Breast epithelium (tissue), 4 donors: ENCODE data around the gene SLAMF1. TPM values are rescaled to one million over a fixed set of nuclear protein-coding genes. Genes with fewer than 3 reads are reported as not detected.
"Not testable (repeated sequence)": the region's sequence is repeated elsewhere in the genome, so short reads cannot be mapped to it uniquely, and the experiment has no call there.

ENCODE experiments used
- DNase-seq, 2 donors: peaks; one replicate each; pipeline ENCODE4 v3.0.0-alpha.2; 2019; ENCODE audit warnings: low spot score in 2 of 2
- H3K27ac ChIP-seq, 2 donors: fragments of 200-600 bp; sonication (generic) in 1 of 2; one replicate each; pipeline ENCODE4 v1.5.1; 2016 to 2019; ENCODE audit warnings: mild to moderate bottlenecking in 1 of 2
- H3K27me3 ChIP-seq, 2 donors: fragments of 200-600 bp; sonication (generic) in 1 of 2; one replicate each; pipeline versions ENCODE4 v1.5.1 to v1.6.0; 2017 to 2019; ENCODE audit warnings: control low read depth in 1 of 2, mild to moderate bottlenecking in 1 of 2
- H3K36me3 ChIP-seq: fragments of 200-600 bp; one replicate; pipeline ENCODE4 v1.5.1; 2019
- H3K4me1 ChIP-seq, 2 donors: fragments of 200-600 bp; sonication (generic); one replicate each; pipeline ENCODE4 v1.5.1; 2016 to 2019; ENCODE audit warnings: control low read depth in 1 of 2
- H3K4me3 ChIP-seq, 3 donors: fragments of 200-600 bp; sonication (generic); 1 replicate in 2 of 3; 2 replicates in 1 of 3; pipeline ENCODE4 v1.5.1; 2016 to 2019; ENCODE audit warnings: mild to moderate bottlenecking in 3 of 3, moderate library complexity in 2 of 3
- H3K9me3 ChIP-seq, 2 donors: fragments of 200-600 bp; sonication (generic) in 1 of 2; one replicate each; pipeline ENCODE4 v1.5.1; 2016 to 2019; ENCODE audit warnings: control low read depth in 1 of 2
- CTCF ChIP-seq, 3 donors: fragments of 450-650 bp; IDR thresholded peaks; one replicate each; pipeline ENCODE4 v1.5.1; 2016 to 2017; ENCODE audit warnings: antibody characterized with exemption in 3 of 3, mild to moderate bottlenecking in 3 of 3, moderate library complexity in 3 of 3
- POLR2A ChIP-seq: fragments of 450-650 bp; IDR thresholded peaks from one replicate; pipeline ENCODE4 v1.6.1; 2016; ENCODE audit warnings: antibody characterized with exemption, mild to moderate bottlenecking, moderate library complexity
- POLR2AphosphoS5 ChIP-seq, 3 donors: sonication (generic); formaldehyde crosslinking; IDR thresholded peaks; one replicate each; pipeline ENCODE4 v1.6.1; 2017; ENCODE audit warnings: antibody characterized with exemption in 3 of 3
- intact Hi-C: fragments of 100-400 bp; cut with DNase I; formaldehyde crosslinking; loops from one replicate; pipeline ENCODE4 v1.15.1; 2023; ENCODE audit warnings: low total_unique reads
- total RNA-seq, 3 donors: library from RNA; depleted of rRNA; stranded (reverse); fragments of >200 nt; gene quantifications; one replicate each; pipeline ENCODE4 v1.1.0, GENCODE V29; 2016

Gene SLAMF1
- total RNA-seq, 3 donors from 2014 or later: 0.64 to 1.8 (median 0.98) TPM

GRCh38 chr1:160560045-160560705, 86.7 kb downstream of the SLAMF1 start:
- intact Hi-C loops: no loop called here
- no peak for TF ChIP-seq CTCF (IDR thresholded peaks at IDR 0.05)
- TF ChIP-seq POLR2AphosphoS5 (IDR thresholded peaks at IDR 0.05): no peak
- TF ChIP-seq POLR2A: no peak
- DNase-seq: no peak
- peaks cover 0 to 3% of the 10 kb centered on the region in 2 donors for H3K27me3 ChIP-seq
- no peaks in the 10 kb centered on the region for H3K4me1 ChIP-seq
- peaks cover 0 to 15% of the 10 kb centered on the region in 2 donors for H3K9me3 ChIP-seq
- H3K4me3 ChIP-seq: no peak overlapping the region
- no peak overlapping the region for H3K27ac ChIP-seq
- H3K36me3 ChIP-seq: no peaks in the 10 kb centered on the region

- H3K36me3 ChIP-seq, H3K27me3 ChIP-seq, H3K27ac ChIP-seq, DNase-seq, intact Hi-C loops, H3K4me3 ChIP-seq, H3K4me1 ChIP-seq: not testable (repeated sequence)
- H3K9me3 ChIP-seq: peaks cover 0 to 15% of the 10 kb centered on the region in 2 donors
Observed at GRCh38 chr1:160559437-160559836, 87.4 kb downstream of the SLAMF1 start.

GRCh38 chr1:160558660-160559380, 88.0 kb downstream of the SLAMF1 start:
- H3K9me3 ChIP-seq: peaks cover 0 to 15% of the 10 kb centered on the region in 2 donors
- no peak overlapping the region for H3K27ac ChIP-seq
- no peaks in the 10 kb centered on the region for H3K36me3 ChIP-seq
- peaks cover 0 to 3% of the 10 kb centered on the region in 2 donors for H3K27me3 ChIP-seq
- TF ChIP-seq POLR2A (no peak), POLR2AphosphoS5 (IDR thresholded peaks at IDR 0.05) (no peak), CTCF (IDR thresholded peaks at IDR 0.05) (no peak)
- no peak overlapping the region for H3K4me3 ChIP-seq
- no peaks in the 10 kb centered on the region for H3K4me1 ChIP-seq
- DNase-seq: no peak
- intact Hi-C loops: no loop called here

Other genes with a start within 250 kb of the SLAMF1 start
- gene VANGL2, start 246.5 kb downstream of the SLAMF1 start, total RNA-seq: 1 to 10 TPM in 2 of 3 donors, under 1 TPM in 1; 0.48 to 7.6 (median 5.6) TPM
- 1 to 10 TPM; 1.1 to 3.2 (median 2.6) TPM for gene SLAMF6, start 123.8 kb downstream of the SLAMF1 start, total RNA-seq
- 10 to 100 TPM in 1 of 3 donors, 1 to 10 TPM in 2; 2.3 to 17.0 (median 9.8) TPM for gene CD84, start 67.5 kb downstream of the SLAMF1 start, total RNA-seq
- 10 to 100 TPM in 1 of 3 donors, 1 to 10 TPM in 2; 5.4 to 12.3 (median 8.8) TPM for gene CD48, start 64.8 kb upstream of the SLAMF1 start, total RNA-seq
- gene SLAMF7, start 92.2 kb upstream of the SLAMF1 start, total RNA-seq: 1 to 10 TPM in 2 of 3 donors, under 1 TPM in 1; 0.48 to 5.7 (median 3.3) TPM
- gene LY9, start 149.1 kb upstream of the SLAMF1 start, total RNA-seq: 1 to 10 TPM; 1.1 to 5.9 (median 5.6) TPM
- gene CD244, start 215.8 kb upstream of the SLAMF1 start, total RNA-seq: 1 to 10 TPM in 1 of 3 donors, under 1 TPM in 2; 0.64 to 1.6 (median 0.66) TPM
- 100 to 1,000 TPM in 1 of 3 donors, 1 to 10 TPM in 1, under 1 TPM in 1; 0.96 to 938 (median 2.0) TPM for gene ITLN1, start 238.1 kb upstream of the SLAMF1 start, total RNA-seq